Measurements from ENCODE around the gene BRINP1. TPM values are rescaled to one million over a fixed set of nuclear protein-coding genes. Genes with fewer than 3 reads are reported as not detected.

Gene BRINP1
- total RNA-seq, 1 donor from 2014 or later, result 0.66 TPM

DNA sequence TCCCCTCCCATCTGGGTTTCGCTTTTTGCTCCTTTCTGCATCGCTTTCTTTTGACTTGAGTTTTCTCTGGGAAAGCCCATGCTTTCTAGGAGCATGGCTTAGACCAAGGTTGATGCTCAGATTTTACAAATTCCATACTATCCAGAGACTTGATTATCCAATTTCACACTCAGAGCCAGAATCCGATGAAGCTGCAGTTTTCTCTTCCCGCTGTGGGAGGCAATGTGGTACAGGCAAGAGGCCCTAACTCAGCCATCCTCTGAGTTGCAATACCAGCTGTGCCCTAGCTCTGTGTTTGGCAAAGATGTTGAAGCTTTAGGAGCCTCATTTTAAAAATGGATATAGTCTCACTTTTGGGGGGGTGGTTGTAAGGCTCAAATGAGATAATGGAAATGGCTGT, 85.1 kb downstream of the BRINP1 start:
- TF ChIP-seq, protein P1, sequence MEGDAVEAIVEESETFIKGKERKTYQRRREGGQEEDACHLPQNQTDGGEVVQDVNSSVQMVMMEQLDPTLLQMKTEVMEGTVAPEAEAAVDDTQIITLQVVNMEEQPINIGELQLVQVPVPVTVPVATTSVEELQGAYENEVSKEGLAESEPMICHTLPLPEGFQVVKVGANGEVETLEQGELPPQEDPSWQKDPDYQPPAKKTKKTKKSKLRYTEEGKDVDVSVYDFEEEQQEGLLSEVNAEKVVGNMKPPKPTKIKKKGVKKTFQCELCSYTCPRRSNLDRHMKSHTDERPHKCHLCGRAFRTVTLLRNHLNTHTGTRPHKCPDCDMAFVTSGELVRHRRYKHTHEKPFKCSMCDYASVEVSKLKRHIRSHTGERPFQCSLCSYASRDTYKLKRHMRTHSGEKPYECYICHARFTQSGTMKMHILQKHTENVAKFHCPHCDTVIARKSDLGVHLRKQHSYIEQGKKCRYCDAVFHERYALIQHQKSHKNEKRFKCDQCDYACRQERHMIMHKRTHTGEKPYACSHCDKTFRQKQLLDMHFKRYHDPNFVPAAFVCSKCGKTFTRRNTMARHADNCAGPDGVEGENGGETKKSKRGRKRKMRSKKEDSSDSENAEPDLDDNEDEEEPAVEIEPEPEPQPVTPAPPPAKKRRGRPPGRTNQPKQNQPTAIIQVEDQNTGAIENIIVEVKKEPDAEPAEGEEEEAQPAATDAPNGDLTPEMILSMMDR (IDR thresholded peaks at IDR 0.05; ENCODE audit: borderline replicate concordance), result peak; percentile 21
- intact Hi-C loops (cut with micrococcal nuclease), result no loop called here
- Histone ChIP-seq H3K27me3 (ENCODE audit: low read depth) (no peaks in the 10 kb centered on the region), H3K27ac (replicated peaks) (no peak overlapping the region), H3K36me3 (no peaks in the 10 kb centered on the region), H3K4me1 (no peaks in the 10 kb centered on the region), H3K9me3 (replicated peaks) (no peaks in the 10 kb centered on the region), H3K4me3 (no peak overlapping the region)
- no peak for DNase-seq

DNA sequence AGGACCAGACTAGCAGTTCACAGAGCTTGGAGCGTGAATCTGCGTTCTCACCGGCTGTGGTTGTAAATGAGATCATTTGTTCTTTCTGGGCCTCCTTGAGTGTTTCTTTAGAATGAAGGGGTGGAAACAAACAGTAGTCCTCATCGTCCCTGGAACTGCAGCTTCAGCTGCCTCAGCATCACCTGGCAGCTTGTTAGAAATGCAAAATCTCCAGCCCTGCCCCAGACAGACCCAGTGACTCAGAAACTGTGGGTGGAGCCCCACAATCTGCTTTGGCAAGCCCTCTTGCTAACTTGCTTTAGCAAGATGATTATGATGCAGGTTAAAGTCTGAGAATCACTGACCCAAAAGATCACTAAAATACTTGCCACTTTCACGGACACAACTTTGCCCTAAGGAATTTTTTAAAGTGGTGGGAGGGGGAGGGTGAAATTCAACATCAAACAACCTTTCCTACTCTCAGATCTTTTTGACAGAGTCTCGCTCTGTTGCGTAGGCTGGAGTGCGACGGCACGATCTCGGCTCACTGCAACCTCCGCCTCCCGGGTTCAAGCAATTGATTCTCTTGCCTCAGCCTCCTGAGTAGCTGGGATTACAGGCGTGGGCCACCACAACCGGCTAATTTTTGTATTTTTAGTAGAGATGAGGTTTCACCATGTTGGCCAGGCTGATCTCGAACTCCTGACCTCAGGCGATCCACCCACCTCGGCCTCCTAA, 86.0 kb downstream of the BRINP1 start:
- H3K27me3 ChIP-seq (ENCODE audit: low read depth), result peaks cover 2% of the 10 kb centered on the region
- TF ChIP-seq, protein P1 (IDR thresholded peaks at IDR 0.05; ENCODE audit: borderline replicate concordance), result no peak
- DNase-seq, result peak; percentile 15
- intact Hi-C loops (cut with micrococcal nuclease), result no loop called here
- no peaks in the 10 kb centered on the region for H3K4me1 ChIP-seq
- H3K9me3 ChIP-seq (replicated peaks), result no peaks in the 10 kb centered on the region
- H3K4me3 ChIP-seq, result no peak overlapping the region
- no peak overlapping the region for H3K27ac ChIP-seq (replicated peaks)
- H3K36me3 ChIP-seq, result no peaks in the 10 kb centered on the region

DNA sequence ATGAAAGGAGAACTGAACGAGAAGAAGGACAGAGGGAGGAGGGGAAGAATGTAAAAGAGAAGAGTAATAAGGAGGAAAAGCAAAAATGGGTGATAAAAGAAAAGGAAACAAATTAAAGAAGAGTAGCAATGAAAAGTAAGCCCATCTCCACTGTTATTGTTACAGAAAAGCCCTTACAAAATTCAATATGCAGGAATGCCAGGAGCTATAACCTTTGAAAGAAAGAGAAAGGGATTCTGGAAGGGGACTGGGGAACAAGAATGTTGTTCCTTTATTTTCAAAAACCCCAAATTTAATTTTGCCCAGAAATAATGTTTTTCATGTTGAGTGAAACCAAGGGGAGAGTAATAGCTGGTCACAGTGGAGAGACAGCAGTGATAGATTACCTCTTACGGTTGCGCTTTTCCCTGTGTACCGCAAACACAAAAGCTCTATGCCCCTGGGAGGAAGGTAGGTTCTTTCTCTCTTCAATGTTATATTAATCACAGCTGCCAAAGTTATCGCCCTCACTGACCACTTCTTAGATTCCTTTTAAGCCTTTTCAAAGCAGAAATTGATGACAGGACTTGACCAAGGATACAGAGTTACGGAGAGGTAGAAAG, 86.7 kb downstream of the BRINP1 start:
- Histone ChIP-seq H3K27me3 (ENCODE audit: low read depth) (peaks cover 6% of the 10 kb centered on the region), H3K4me1 (no peaks in the 10 kb centered on the region), H3K36me3 (no peaks in the 10 kb centered on the region), H3K4me3 (no peak overlapping the region), H3K9me3 (replicated peaks) (no peaks in the 10 kb centered on the region), H3K27ac (replicated peaks) (no peak overlapping the region)
- TF ChIP-seq, protein P1 (IDR thresholded peaks at IDR 0.05; ENCODE audit: borderline replicate concordance), result no peak
- DNase-seq, result no peak
- intact Hi-C loops (cut with micrococcal nuclease), result no loop called here

DNA sequence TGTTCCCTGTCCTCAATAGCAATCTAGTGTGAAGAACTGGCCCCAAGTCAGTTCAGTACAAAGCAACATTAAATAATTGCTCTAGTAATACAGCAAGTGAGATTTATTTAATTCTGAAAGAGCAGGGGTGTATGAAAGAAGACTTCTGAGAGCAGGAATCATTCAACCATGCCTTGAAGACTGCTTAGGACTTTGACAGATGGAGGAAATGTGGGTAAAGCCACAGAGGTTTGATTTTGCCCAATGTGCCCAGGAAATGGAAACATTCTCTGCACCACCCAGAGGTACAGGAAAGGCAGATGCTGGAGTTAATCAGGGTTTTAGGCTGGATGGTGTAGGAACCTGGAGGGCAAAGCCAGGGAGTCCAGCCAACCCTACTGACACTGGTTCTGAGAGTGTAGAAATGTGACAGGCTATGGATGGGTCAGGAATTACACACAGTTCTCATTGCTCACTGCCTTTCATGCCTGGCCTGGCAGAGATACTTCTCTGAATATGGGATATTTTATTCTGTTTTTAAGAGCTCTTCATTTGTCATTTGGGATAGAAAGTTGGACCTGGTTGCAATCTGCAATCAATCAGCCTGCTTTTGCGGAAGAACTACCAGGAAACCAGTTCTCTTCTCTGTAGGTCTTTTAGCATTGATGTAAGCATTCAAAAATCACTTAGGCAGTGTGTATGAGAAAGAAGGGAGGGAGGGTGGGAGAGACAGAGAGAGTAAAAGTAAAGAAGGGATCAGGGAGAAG, 88.3 kb downstream of the BRINP1 start:
- H3K27ac ChIP-seq (replicated peaks), result no peak overlapping the region
- no peak overlapping the region for H3K4me3 ChIP-seq
- H3K4me1 ChIP-seq, result no peaks in the 10 kb centered on the region
- H3K36me3 ChIP-seq, result no peaks in the 10 kb centered on the region
- TF ChIP-seq, protein P1 (IDR thresholded peaks at IDR 0.05; ENCODE audit: borderline replicate concordance), result no peak
- DNase-seq, result no peak
- peaks cover 6% of the 10 kb centered on the region for H3K27me3 ChIP-seq (ENCODE audit: low read depth)
- H3K9me3 ChIP-seq (replicated peaks), result no peaks in the 10 kb centered on the region
- intact Hi-C loops (cut with micrococcal nuclease), result no loop called here

DNA sequence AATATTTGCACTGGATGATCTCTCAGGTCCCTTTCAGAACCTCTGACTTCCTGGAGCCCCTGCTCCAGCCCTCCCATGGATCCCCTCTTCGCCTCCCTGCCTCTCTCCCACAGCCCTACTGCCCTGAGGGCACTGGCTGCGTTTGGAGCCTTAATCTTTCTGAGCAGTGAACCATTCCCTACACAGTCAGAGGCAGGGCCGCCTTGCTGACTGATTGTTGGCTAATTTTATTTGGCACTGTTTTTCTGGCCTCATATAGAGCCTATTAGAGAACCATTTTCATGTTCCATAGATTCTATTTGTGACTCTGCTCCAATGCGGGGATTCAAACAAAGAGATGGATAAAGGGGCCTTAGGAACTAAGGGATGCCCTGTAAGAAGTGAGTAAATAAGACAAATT, 91.1 kb downstream of the BRINP1 start:
- intact Hi-C loops (cut with micrococcal nuclease), result no loop called here
- no peaks in the 10 kb centered on the region for H3K9me3 ChIP-seq (replicated peaks)
- peaks cover 10% of the 10 kb centered on the region for H3K4me1 ChIP-seq
- no peaks in the 10 kb centered on the region for H3K36me3 ChIP-seq
- TF ChIP-seq, protein P1 (IDR thresholded peaks at IDR 0.05; ENCODE audit: borderline replicate concordance), result no peak
- peaks cover 6% of the 10 kb centered on the region for H3K27me3 ChIP-seq (ENCODE audit: low read depth)
- no peak overlapping the region for H3K4me3 ChIP-seq
- DNase-seq, result no peak
- no peak overlapping the region for H3K27ac ChIP-seq (replicated peaks)
